ENCODE measurements around the gene JAG1.

JAG1 gene

GRCh38 chr20:10696650-10697049, 22.9 kb upstream of the JAG1 start:
- DNase-seq = no peak

GRCh38 chr20:10689385-10689784, 15.6 kb upstream of the JAG1 start:
- DNase-seq = no peak

DNA sequence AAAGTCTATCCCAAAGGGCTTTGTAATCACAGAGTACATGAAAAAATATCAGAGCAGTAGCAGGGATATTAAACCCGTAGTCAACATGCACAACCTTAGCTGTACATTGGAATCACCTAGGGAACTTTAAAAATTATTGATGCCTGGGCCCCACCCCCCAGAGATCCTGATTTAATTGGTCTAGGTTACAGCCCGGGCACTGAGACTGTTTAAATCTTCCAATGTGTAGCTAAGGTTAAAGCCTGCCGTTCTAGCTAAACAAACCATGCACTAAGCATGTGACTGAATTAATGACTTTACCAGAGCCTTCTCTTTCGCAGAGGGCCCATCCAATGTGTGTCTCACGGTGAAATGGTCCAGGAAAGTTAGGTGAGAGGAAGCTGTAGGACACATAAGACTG, 14.1 kb upstream of the JAG1 start:
- no peak for DNase-seq

GRCh38 chr20:10686356-10687133, 12.7 kb upstream of the JAG1 start:
- no peak for DNase-seq

GRCh38 chr20:10683537-10683936, 9.7 kb upstream of the JAG1 start:
- DNase-seq = no peak

GRCh38 chr20:10682939-10683338, 9.1 kb upstream of the JAG1 start:
- no peak for DNase-seq

- DNase-seq = no peak
These were observed 7.7 kb upstream of the JAG1 start for GRCh38 chr20:10681494-10681893.

DNA sequence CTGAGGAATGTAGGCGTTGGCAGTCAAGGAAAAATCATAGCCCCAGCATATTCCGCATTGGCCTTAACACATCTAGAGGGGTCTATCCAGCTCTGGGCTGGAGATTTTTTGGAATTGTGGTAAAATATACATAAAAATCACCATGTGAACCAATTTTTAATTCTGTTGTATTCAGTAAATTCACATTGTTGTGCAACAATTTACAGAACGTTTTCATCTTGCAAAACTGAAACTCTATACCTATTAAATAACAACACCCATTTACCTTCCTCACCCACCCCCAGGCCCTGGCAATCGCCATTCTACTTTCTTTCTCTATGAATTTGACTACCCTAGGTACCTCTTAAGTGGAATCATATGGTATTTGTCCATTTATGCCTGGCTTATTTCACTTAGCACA, 6.8 kb upstream of the JAG1 start:
- DNase-seq = no peak

DNA sequence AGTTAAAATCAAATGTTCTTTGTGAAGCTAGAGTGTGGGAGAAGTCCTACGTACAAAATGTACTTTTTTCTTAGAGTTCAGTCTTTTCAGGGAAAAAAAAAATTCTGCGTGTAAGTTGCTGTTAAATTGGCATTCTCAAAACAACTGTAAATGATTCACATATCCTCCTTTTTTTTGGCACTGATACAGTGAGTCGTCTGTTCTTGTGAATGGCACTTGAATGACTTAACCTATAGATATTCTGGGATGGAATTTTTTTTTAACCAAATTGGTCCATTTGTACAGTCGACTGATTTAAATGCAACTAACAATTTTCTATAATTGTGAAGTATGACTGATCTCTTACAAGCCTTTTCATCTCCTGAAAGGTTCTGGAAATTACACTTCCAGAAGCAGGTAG, 5.5 kb upstream of the JAG1 start:
- DNase-seq = no peak

- DNase-seq = no peak
These were observed 2.7 kb upstream of the JAG1 start for GRCh38 chr20:10676518-10676917.

DNA sequence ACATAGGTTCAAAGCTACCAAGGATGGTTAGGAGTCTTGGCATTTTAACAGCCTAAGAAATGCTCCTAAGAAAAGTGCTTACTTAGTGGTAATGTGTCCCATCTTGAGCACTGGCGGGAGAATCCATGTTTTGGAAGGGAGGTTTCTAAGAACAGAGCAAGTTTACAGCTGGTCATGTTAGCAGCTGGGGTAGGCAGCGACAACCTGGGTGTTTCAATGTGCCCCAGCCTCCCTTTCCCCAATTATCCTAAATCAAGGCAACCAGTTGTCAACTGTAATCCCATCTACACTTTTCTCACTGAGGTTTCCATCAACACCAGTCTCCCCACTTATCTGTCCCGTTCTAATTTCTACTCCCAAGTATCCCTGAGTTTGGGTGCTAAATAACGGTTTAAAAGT, 1.6 kb upstream of the JAG1 start:
- DNase-seq = no peak

DNA sequence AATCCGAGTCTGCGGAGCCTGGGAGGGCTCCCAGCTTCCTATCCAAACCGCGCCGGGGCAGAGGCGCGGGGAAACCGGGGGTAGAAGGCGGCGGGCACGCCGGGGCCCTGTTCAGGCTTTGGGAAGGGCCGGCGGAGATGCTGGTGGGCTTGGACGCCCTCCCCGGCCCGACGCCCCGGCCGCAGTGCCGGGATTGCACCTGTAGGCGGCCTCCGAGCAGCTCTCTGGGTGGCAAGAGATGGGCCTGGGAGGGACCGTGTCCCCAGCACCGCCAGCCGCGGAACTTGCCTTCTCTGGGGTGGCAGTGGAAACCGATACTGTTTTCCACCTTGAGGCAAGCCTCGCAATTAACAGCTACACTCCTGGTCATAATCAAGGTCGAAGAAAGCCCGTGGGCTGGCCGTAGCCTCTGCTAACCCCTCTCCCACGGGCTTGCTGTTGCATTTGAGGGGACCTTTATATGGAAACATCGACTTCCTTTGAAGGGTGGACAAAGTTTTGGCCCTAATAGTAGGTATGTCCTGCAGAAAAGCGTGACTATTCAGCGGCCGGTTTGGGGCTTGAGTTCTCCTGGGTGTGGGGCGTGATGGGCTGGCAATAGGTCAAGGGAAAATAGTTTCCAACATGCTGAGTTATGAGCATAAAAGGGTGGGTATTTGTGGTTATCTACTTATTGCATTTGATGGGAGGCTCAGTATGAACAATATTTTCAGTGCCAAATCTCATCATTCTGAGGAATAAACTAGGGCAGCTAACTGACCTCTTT, 1.1 kb upstream of the JAG1 start:
- DNase-seq = no peak

- no peak for DNase-seq
These were observed 490 bp downstream of the JAG1 start for GRCh38 chr20:10673176-10673841.

DNA sequence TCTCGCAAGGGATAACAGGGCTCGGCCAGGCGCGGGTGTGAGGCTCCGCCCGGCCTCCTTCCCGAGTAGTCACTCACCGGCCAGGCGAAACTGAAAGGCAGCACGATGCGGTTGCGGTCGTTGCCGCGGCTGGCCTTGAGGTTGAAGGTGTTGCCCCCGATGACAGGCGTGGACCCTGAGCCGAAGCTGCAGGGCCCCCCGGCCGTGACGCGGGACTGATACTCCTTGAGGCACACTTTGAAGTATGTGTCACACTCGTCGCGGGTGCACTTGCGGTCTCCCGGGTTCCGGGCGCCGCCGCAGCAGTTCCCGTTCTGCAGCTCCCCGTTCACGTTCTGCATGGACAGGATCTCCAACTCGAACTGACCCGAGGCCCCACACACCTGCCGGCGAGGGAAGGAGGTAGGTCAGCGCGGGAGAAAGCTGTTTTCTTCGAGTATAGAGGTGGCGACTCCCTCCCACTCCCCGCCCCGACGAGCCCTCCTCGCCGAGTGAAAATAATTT, 1.1 kb downstream of the JAG1 start:
- no peak for DNase-seq

DNA sequence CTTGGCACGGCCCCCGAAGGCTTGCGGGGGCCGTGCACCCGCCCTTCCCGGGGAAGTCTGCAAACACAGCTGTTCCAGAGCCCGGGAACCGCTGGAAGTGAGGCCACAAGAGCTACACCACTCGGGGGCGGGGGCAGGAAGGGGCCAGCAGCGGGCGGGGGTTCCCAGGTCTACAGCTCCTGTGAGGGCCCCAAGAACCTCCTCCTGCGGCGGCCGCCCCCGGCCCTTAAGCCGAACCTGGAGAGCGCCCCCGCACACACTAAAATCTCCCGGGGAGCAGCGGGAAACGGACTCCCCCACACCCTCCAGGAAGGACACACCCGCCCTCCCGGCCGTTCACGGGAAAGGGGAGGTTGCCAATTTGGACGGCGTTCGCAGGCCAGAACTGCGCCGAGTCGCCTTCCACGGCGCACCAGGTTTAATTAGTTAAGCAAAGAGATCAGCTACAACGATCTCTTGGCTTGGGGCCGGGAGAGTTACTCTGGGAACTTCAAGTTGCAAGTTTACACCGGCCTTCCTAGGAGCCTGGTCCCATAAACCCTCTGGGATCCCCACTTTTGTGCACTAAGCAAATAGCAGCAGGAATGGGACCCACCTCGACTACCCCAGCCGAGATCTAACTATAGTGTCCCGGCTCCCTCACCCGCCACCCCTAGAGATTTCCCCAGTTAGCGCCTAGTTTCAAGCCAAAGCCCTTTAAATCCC, 1.7 kb downstream of the JAG1 start:
- DNase-seq = no peak

- no peak for DNase-seq
These were observed 2.4 kb downstream of the JAG1 start for GRCh38 chr20:10671221-10671918.

DNA sequence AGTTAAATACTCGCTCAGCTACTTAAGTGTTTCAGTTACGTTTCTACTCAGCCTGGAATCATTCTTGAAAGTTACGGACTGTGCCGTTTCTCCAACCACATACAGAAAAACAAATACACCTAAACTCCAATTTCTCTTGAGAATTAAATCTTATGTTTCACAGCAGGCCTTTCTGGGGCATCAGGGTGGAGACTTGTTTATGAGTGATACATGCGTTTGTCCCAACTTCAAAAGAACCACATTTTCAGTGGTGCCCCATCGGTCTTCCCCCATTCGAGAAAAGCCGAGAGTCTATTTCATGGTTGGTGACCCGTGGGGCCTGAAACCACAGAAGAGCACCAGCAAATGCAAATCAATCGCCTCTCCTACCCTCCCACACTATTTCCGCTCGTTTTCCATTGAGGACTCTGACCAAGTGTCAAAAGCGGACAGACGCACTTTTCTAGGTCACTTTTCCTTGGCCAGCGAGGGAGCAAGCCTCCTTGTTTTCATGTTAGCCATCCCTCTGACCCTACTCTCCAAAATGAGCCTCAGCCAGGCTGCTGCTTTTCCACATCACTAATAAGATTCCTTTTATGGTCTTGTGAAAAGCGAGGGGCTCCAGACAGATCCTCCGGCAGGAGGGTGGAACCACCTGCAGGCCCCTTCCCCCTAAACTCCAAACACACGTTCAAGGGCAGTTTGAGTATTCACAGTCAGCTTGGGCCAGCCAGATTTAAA, 3.1 kb downstream of the JAG1 start:
- DNase-seq = no peak

- no peak for DNase-seq
These were observed 3.9 kb downstream of the JAG1 start for GRCh38 chr20:10669843-10670446.

DNA sequence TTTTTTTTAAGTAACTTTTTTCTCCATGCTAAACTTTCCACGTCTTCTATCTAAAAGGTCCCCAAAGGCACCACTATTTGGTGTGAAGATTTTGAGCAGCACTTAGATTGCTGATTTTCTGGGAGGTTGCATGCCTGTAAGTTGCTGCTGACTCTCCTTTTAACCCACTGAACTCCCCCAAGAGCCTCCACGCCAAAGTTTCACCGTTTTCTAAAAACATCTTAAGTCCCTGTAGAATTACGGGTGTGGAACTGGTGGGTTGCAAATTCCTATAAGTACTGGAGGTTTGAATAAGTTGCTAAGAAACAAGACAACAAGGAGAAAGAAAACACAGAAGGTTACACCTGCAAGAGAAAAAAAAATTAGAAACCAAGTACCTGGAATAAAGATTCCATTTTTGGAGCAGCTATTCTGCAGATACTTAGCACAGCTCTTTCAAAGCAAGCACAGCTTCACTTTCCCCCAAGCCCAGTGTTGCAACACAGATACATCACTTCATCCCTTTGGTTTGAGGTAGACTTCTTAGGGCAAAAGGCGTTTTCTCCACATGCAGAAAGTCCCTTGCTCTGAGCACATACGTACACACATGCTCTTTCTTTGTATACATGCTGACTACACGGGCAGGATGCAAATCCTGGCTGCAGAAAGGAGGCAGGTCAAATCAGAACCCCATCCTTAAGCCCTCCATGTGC, 5.0 kb downstream of the JAG1 start:
- no peak for DNase-seq

DNA sequence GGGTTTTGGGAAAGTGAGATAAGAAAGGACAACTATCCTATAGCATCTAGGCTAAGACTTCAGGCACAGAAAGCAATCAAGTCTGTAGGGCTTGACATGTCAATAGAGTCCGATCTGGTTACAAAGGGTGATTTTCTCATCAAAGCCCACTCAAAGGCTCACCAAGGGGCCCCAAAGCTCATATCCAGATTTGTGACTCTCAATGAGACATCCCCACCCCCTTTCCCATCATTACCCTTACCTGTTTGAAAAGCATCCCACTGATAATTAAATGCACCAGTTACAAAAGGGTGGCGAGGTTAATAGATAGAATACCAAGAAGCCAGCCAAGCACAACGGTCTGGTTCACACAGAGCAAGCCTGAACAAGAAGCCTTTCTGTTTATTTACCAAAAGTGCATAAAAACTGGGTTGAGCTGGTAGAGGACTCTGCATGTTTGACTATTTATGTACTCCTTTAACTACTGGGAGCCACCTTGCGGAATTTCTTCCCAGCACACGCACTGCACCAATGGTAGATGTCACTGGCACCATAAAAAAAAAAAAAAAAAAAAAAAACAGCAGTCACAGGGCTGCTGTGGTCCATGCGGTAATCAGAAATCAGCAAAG, 6.1 kb downstream of the JAG1 start:
- DNase-seq = no peak
